ENCODE data around the gene ANKRD23. TPM values are rescaled to one million over a fixed set of nuclear protein-coding genes. Genes with fewer than 3 reads are reported as not detected.

ANKRD23 gene
- polyA plus RNA-seq, 1 of the 3 experiments (the other 2 are of a cell fraction): 3.1 TPM

DNA sequence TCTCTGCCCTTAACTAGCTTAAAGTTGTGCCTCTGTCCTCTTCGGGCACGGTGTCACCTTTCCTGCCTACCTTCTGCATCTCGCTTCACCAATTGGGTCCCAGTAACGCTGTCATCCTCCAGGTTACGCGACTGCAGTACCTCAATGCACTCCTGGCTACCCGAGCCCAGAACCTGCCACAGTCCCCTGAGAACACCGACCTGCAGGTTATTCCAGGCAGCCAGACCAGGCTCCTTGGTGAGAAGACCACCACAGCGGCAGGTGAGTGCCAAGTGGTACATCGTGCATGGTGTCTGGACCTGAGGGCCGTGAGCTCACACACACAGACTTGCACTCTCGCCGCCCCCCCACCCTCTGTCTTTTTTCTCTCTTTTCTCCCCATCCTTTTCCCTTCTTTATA, 14.9 kb downstream of the ANKRD23 start (continued):
- TF ChIP-seq USF2 (IDR thresholded peaks at IDR 0.05; ENCODE audit: borderline replicate concordance, low read depth, low read length): no peak

DNA sequence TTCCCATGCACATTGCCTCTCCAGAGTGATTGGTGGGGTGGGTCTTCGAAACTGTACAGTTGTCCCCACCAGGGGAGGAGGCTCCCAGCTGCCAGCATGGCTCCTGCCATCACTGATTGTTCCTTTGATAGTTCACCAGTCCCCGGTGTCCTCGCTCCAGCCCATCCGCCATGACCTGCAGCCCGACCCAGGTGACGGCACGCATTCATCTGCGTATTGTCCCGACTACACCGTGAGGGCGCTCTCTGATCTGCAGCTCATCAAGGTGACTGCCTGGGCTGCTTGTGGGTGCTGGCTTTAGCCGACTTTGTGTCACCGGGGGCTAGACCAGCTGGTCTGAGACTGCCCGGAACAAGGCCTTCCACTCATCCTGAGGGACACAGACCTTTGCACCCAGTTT, 15.4 kb downstream of the ANKRD23 start:
- TF ChIP-seq JUND (IDR thresholded peaks at IDR 0.05) (no peak), NFIC (IDR thresholded peaks at IDR 0.05; ENCODE audit: borderline replicate concordance) (no peak), NRF1 (IDR thresholded peaks at IDR 0.05; ENCODE audit: low read depth, low read length) (no peak), RXRA (IDR thresholded peaks at IDR 0.05; ENCODE audit: borderline replicate concordance, low read depth) (no peak), RCOR1 (IDR thresholded peaks at IDR 0.05; ENCODE audit: low read length) (no peak), YY1 (IDR thresholded peaks at IDR 0.05; ENCODE audit: low read depth) (no peak), CTCF (IDR thresholded peaks at IDR 0.05) (no peak), GABPA (IDR thresholded peaks at IDR 0.05; ENCODE audit: low read depth) (no peak), TEAD4 (IDR thresholded peaks at IDR 0.05; ENCODE audit: borderline replicate concordance, insufficient read depth) (no peak), FOSL2 (IDR thresholded peaks at IDR 0.05; ENCODE audit: borderline replicate concordance, low read depth) (no peak), PBX3 (IDR thresholded peaks at IDR 0.05) (no peak), SIN3A (IDR thresholded peaks at IDR 0.05; ENCODE audit: borderline replicate concordance, low read depth, low read length) (no peak), ELF1 (IDR thresholded peaks at IDR 0.05) (no peak), USF2 (IDR thresholded peaks at IDR 0.05; ENCODE audit: borderline replicate concordance, low read depth, low read length) (no peak), TAF1 (IDR thresholded peaks at IDR 0.05; ENCODE audit: borderline replicate concordance, low read depth, low read length) (no peak), EP300 (IDR thresholded peaks at IDR 0.05; ENCODE audit: borderline replicate concordance in 1 of 2, low read depth in 1 of 2, low read length in 1 of 2) (no peak)
- TF ChIP-seq, protein P1, sequence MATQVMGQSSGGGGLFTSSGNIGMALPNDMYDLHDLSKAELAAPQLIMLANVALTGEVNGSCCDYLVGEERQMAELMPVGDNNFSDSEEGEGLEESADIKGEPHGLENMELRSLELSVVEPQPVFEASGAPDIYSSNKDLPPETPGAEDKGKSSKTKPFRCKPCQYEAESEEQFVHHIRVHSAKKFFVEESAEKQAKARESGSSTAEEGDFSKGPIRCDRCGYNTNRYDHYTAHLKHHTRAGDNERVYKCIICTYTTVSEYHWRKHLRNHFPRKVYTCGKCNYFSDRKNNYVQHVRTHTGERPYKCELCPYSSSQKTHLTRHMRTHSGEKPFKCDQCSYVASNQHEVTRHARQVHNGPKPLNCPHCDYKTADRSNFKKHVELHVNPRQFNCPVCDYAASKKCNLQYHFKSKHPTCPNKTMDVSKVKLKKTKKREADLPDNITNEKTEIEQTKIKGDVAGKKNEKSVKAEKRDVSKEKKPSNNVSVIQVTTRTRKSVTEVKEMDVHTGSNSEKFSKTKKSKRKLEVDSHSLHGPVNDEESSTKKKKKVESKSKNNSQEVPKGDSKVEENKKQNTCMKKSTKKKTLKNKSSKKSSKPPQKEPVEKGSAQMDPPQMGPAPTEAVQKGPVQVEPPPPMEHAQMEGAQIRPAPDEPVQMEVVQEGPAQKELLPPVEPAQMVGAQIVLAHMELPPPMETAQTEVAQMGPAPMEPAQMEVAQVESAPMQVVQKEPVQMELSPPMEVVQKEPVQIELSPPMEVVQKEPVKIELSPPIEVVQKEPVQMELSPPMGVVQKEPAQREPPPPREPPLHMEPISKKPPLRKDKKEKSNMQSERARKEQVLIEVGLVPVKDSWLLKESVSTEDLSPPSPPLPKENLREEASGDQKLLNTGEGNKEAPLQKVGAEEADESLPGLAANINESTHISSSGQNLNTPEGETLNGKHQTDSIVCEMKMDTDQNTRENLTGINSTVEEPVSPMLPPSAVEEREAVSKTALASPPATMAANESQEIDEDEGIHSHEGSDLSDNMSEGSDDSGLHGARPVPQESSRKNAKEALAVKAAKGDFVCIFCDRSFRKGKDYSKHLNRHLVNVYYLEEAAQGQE (IDR thresholded peaks at IDR 0.05; ENCODE audit: low read depth, low read length): no peak
- TF ChIP-seq, protein P2, sequence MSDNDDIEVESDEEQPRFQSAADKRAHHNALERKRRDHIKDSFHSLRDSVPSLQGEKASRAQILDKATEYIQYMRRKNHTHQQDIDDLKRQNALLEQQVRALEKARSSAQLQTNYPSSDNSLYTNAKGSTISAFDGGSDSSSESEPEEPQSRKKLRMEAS (IDR thresholded peaks at IDR 0.05; ENCODE audit: low read depth): no peak
- POLR2A ChIA-PET: no interaction called here
- Histone ChIP-seq H3K9ac (no peak overlapping the region), H3K4me1 (ENCODE audit: control insufficient read depth in 1 of 2, insufficient read depth in 2 of 2, low read depth in 1 of 2, low read length in 1 of 2) (peaks cover 0 to 3% of the 10 kb centered on the region in 2 experiments; a peak in 1 of 4 replicates), H4K20me1 (ENCODE audit: insufficient read depth) (0 out of 2 replicates have a peak, but pooled peaks cover 7% of the 10 kb centered on the region), H3K9me3 (no peaks in the 10 kb centered on the region), H3K79me2 (ENCODE audit: insufficient read depth) (no peaks in the 10 kb centered on the region), H3K4me3 (ENCODE audit: low read depth in 2 of 2, low read length in 1 of 2) (no peak overlapping the region), H3K36me3 (replicated peaks in 1 of 2; ENCODE audit: control insufficient read depth in 1 of 2, insufficient read depth in 2 of 2, low read length in 1 of 2) (peaks cover 8 to 53% of the 10 kb centered on the region in 2 experiments), H2AFZ (ENCODE audit: low read depth) (no peak overlapping the region), H3K9me2 (no peaks in the 10 kb centered on the region), H3K4me2 (no peak overlapping the region), H3F3A (replicated peaks; ENCODE audit: insufficient read depth) (peaks cover 7% of the 10 kb centered on the region), H3K27me3 (ENCODE audit: insufficient read depth) (no peaks in the 10 kb centered on the region), H3K27ac (ENCODE audit: low read depth in 2 of 2, low read length in 1 of 2) (no peak overlapping the region)
- CTCF ChIA-PET: interaction anchor here (1.6 kb wide), 1 partner anchor 21 kb away, joined by 5 read pairs; no protein-coding TSS in a partner anchor
- DNase-seq: no peak
- 97% methylated on average over 14 of the region's 14 CpGs for WGBS (ENCODE audit: low lambda C conversion rate)
